Metanephros (tissue), 2 donors: ENCODE measurements around the gene XPO5. TPM values are rescaled to one million over a fixed set of nuclear protein-coding genes. Genes with fewer than 3 reads are reported as not detected.

Experiments used
- small RNA-seq: library from RNA; depleted of rRNA; stranded (forward); fragments of <200 nt; gene quantifications from one replicate; pipeline ENCODE3, GENCODE V24; 2014; ENCODE audit warnings: low replicate concordance
- total RNA-seq: library from RNA; depleted of rRNA; stranded (reverse); fragments of >200 nt; gene quantifications from one replicate; pipeline ENCODE4 v1.2.3, GENCODE V29; 2014

The XPO5 gene
- 27.6 TPM for total RNA-seq

DNA sequence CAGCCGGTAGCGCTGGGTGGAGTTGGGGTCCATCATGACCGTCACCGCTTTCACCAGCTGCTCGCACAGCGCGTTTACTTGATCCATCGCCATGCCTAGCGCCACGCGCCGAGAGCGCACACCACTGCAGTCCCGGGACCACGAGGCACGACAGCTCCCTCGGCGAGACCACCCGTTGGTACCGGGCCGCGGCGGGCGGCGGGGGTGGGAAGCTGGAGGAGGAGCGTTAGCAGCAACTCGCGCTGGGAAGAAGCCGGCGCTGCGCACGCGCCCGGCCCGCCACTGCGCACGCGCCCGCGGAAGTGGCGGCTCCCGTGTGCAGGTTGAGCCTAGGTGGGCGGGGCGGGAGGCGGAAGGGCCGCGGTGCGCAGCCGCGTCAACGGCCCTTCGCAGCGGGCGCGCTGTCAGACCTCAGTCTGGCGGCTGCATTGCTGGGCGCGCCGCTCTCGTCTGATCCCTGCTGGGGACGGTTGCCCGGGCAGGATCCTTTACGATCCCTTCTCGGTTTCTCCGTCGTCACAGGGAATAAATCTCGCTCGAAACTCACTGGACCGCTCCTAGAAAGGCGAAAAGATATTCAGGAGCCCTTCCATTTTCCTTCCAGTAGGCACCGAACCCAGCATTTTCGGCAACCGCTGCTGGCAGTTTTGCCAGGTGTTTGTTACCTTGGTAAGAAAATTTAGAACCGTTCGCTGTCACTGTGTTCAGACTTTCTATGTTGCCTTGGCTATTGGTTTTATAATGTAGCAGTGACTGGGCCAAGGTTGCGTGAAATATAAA, at the start of gene XPO5, which contains the start of gene POLH:
TSS of gene XPO5 (minus strand) at position 267 of the 780 bp plus-strand sequence. CDS start at position 93, 174 bp downstream.
TSS of gene POLH (plus strand) at position 414 of the 780 bp plus-strand sequence. CDS start 6,135 bp downstream, outside the sequence.

DNA sequence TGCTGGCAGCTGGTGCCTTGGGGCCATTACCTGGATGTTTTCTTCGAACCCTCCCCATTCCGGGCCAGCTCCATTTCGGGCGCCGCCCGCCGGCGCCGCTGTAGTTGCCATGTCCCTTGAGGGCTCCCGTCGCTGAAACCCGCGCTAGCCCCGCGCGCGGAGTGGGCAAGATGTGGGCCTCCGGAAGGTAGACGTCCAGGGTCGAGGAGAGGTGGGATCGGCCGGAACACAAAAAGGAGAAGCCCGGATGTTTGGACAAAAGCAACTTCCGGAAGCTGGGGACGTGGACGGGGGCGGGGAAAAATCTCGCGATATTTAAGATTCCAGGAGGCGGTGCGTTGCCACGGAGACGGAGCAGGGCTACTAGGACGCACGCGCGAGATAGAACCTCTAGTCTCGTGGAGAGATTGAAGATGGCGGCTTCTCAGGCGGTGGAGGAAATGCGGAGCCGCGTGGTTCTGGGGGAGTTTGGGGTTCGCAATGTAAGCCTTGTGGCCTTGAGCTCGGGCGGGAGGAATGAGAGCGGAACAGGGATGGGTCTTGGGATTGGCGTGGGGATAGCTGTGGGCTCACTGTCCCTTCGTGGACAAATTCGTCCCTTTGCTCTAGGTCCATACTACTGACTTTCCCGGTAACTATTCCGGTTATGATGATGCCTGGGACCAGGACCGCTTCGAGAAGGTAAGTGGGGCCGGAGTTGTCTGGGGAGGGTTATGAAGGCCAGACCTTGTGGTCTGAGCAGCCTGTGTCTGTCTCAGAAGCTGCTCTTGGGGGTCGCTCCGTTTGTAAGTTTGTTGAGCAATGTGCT, 58.9 kb downstream of the XPO5 start, which contains the start of the genes POLR1C and YIPF3:
TSS of gene POLR1C (plus strand) at position 393 of the 808 bp plus-strand sequence. CDS start at position 414, 21 bp downstream.
TSS of gene YIPF3 (minus strand) at position 230 of the 808 bp plus-strand sequence. CDS start at position 111, 119 bp downstream.

DNA sequence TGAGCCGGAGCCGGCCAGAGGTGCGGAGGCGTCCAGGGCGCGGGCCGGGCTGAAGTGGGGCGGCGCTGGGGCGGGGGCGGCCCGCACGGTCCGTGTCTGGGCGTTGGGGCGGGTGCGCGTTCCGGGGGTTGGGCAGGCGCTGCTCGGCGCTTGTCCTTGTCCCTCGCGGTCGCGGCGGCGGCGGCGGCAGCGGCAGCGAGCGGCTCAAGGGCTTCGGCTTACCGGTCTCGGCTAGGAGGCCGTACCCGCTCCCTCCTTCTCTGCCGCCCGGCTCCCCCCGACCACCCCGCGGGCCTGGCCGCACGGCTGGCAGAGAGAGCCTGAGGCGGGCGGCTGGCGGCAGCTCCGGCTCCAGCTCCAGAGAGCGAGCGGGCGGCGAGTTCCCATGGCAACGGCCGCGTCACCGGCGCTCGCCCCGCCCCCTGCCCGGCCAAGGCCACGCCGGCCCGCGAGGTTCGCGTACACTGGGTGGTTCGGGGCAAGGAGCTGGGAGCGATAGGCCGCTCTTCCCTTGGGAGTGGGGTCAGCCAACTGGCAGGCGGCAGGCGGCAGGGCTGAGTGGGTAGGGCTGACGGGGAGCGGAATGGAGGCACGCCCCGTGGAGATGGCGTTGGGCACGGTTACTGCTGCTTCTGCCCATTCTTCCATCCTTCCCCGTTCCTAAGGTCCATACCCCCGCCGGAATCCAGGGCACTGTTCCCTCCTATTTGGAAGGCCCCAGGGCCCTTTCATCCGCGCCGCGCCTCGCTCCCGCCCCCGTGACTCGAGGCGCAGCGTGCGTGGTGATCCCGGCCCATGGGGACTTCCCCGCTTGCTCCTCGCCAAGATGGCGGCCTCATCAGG, 65.6 kb downstream of the XPO5 start, which contains the start of gene LRRC73:
TSS of gene LRRC73 (minus strand) at position 363 of the 843 bp plus-strand sequence. CDS start 561 bp downstream, outside the sequence.

DNA sequence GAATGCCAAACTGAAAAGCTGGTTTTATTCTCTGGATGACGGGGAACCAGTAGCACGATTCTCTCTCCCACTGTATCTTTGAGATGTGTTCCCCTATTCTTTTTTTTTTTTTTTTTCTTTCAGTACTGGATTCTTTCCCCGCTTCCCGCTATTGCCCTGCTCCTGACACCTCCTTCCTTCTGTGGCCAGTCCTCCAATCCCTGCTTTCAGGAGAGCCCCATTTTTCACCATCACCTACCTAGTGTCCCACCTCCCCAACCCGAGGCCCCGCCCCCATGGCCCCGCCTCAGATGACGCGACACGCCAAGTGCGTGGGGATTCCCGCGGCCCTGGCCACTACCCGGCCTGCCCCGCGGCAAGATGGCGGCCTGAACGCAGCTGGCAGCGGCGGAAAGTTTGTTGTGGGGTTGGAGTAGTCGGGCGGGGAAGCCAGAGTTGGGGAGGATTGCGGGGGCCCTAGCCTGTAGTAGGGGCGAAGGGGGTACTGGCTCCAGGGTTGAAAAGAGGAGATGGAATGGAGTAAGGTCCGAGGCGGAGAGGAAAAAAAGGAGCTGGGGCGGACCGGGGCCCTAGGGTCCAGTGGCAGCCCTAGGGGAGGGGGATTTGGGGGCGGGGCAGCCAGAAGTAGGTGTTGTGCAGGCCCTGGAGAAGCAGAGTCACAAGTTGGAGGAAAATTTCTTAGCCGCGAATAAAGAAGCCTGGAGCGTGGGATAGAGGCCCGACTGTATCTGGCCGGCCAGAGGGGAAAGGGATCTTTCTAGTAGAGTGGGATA, 98.4 kb downstream of the XPO5 start, which contains the start of gene TJAP1:
TSS of gene TJAP1 (plus strand) at position 336 of the 773 bp plus-strand sequence. CDS start 21,432 bp downstream, outside the sequence.

Small RNAs within 50 kb of the gene (small RNA-seq; reads per million reads assigned to genes)
- gene RF00426 (not detected), gene RNU6-1113P (not detected)

Other genes starting within 250 kb of the XPO5 start
- gene ZNF318, start 206.4 kb downstream of the XPO5 start, total RNA-seq = 15.3 TPM
- 18.5 TPM for gene ABCC10, start 148.5 kb downstream of the XPO5 start, total RNA-seq
- gene DLK2, start 120.5 kb downstream of the XPO5 start, total RNA-seq = 1.3 TPM
- 25.9 TPM for gene TJAP1, start 98.5 kb downstream of the XPO5 start, total RNA-seq
- 1.6 TPM for gene LRRC73, start 65.7 kb downstream of the XPO5 start, total RNA-seq
- 83.7 TPM for gene YIPF3, start 59.1 kb downstream of the XPO5 start, total RNA-seq
- 28.6 TPM for gene POLR1C, start 58.9 kb downstream of the XPO5 start, total RNA-seq
- 16.2 TPM for gene POLH, start 147 bp upstream of the XPO5 start, total RNA-seq
- 37.1 TPM for gene GTPBP2, start 53.2 kb upstream of the XPO5 start, total RNA-seq
- gene MAD2L1BP, start 59.8 kb upstream of the XPO5 start, total RNA-seq = 20.3 TPM
- gene RSPH9, start 69.0 kb upstream of the XPO5 start, total RNA-seq = 1.2 TPM
- 54.2 TPM for gene MRPS18A, start 111.8 kb upstream of the XPO5 start, total RNA-seq
- gene VEGFA, start 194.2 kb upstream of the XPO5 start, total RNA-seq = 207 TPM